Thyroid gland (tissue), 4 donors: ENCODE data around the gene PRSS3.

Source experiments
- POLR2A ChIP-seq, 2 donors: fragments of 450-650 bp; IDR thresholded peaks; one replicate each; pipeline ENCODE4 v1.6.1; 2017; ENCODE audit warnings: antibody characterized with exemption in 2 of 2, mild to moderate bottlenecking in 2 of 2, moderate library complexity in 1 of 2
- TF ChIP-seq, protein P1 (sequence below), 6 experiments: fragments of 200-600 bp in 3 of 6; fragments of 450-650 bp in 3 of 6; sonication (generic) in 3 of 6; IDR thresholded peaks; one replicate each; pipeline ENCODE4 v1.5.1; 2016 to 2019; ENCODE audit warnings: antibody characterized with exemption in 6 of 6, mild to moderate bottlenecking in 2 of 6, inconsistent platforms in 1 of 6, moderate library complexity in 1 of 6

DNA sequence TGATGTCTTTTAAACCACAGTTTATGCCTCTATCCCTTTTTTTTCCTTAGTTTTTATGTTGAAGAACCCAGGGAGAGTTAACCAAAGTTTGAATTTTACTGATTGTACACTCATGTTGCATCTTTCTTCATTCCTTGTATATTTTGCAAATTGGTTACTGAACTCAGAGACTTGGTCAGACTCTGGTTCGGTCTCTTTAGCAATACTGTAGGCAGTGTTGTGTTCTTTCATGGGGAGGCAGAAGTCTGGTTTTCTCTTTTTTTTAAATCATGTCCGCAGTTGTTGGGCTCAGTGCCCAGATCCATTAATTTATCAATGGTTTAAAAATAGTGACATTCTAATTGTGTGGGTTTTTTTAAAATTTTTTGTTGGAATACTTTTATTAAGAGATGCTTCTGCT, 45.0 kb downstream of the PRSS3 start:
- TF ChIP-seq POLR2A (IDR thresholded peaks at IDR 0.05) = no peak
- TF ChIP-seq, protein P1, sequence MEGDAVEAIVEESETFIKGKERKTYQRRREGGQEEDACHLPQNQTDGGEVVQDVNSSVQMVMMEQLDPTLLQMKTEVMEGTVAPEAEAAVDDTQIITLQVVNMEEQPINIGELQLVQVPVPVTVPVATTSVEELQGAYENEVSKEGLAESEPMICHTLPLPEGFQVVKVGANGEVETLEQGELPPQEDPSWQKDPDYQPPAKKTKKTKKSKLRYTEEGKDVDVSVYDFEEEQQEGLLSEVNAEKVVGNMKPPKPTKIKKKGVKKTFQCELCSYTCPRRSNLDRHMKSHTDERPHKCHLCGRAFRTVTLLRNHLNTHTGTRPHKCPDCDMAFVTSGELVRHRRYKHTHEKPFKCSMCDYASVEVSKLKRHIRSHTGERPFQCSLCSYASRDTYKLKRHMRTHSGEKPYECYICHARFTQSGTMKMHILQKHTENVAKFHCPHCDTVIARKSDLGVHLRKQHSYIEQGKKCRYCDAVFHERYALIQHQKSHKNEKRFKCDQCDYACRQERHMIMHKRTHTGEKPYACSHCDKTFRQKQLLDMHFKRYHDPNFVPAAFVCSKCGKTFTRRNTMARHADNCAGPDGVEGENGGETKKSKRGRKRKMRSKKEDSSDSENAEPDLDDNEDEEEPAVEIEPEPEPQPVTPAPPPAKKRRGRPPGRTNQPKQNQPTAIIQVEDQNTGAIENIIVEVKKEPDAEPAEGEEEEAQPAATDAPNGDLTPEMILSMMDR (IDR thresholded peaks at IDR 0.05) = no peak
